GM18511 (cell line): ENCODE data around the gene ZBTB48.

Experiments
- ATAC-seq: cut with Tn5 transposase; IDR thresholded peaks from one replicate; pipeline ENCODE4 v1.9.1; 2021; ENCODE audit warnings: mild to moderate bottlenecking, moderate library complexity; ENCODE audit not compliant: unreplicated experiment

Gene ZBTB48

GRCh38 chr1:6572653-6573383 is 7.0 kb upstream of the ZBTB48 start:
- no peak for ATAC-seq

DNA sequence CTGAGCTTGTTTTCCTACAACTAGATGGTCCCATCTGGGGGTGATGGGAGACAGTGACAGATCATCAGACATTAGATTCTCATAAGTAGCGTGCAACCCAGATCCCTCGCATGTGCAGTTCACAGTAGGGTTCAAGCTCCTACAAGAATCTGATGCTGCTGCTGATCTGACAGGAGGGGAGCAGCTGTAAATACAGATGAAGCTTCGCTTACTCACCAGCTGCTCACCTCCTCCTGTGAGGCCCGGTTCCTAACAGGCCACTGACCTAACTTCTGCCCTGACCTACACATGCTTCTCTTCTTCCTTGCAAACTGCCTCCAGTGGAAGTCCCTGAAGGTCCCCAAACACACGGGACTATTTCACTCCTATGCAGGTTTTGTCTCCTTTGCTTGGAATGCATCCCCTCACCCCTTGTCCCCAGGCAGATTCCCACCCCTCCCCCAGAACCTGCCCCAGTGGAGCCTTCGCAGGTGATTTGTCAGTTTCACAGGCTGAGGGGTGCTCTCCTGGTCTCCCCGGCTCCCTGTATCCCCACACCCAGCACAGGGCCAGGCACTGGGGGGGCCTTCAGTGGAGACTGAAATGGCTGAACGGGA is 5.7 kb upstream of the ZBTB48 start:
- no peak for ATAC-seq

DNA sequence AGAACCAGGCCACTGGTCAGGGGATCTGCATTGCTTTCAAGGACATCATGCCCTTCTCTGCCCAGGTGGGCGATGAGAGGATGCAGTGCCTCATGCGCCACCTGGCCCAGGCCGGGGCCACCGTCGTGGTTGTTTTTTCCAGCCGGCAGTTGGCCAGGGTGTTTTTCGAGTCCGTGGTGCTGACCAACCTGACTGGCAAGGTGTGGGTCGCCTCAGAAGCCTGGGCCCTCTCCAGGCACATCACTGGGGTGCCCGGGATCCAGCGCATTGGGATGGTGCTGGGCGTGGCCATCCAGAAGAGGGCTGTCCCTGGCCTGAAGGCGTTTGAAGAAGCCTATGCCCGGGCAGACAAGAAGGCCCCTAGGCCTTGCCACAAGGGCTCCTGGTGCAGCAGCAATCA is 5.0 kb upstream of the ZBTB48 start:
- ATAC-seq = no peak

- no peak for ATAC-seq
Measured at GRCh38 chr1:6577831-6578525, 1.8 kb upstream of the ZBTB48 start.

GRCh38 chr1:6578624-6579373 is 995 bp upstream of the ZBTB48 start:
- ATAC-seq = no peak

DNA sequence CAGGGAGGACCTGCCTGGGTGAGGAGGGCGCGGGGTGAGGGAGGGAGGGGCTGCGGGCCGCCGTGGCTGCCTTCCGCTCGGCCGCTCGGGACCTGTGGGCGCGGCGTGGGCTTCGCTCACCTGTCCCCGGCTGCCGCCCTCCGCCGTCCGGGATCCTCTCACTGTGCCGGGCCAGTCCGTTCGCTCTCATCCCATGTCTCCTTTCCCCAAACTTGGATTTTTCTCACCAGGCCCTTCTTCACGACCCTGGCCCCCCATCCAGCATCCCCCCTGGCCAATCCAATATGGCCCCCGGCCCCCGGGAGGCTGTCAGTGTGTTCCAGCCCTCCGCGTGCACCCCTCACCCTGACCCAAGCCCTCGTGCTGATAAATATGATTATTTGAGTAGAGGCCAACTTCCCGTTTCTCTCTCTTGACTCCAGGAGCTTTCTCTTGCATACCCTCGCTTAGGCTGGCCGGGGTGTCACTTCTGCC is 362 bp downstream of the ZBTB48 start:
- ATAC-seq = peak; percentile 4

GRCh38 chr1:6580593-6581409 is 1.0 kb downstream of the ZBTB48 start:
- ATAC-seq = no peak

GRCh38 chr1:6581561-6582305 is 1.9 kb downstream of the ZBTB48 start:
- ATAC-seq = no peak

DNA sequence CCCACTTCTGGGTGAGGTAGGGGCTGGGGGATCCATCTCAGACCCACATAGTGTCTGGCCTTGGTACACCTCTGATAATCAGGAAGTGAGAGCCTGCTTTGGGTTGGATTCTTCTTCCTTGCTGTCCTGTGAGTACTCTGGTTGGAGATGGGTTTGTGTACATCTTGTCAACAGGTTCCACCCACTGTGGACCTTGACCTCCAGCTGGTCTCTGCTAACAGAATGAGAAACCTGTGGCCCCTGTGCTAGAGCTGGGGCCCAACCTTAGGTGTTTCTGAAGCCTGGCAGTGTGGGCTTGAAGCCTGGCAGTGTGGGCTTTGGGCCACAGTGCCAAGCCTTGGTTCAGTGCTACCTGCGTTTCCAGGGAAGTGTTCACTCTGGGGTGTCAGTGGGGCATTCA is 2.6 kb downstream of the ZBTB48 start:
- no peak for ATAC-seq

DNA sequence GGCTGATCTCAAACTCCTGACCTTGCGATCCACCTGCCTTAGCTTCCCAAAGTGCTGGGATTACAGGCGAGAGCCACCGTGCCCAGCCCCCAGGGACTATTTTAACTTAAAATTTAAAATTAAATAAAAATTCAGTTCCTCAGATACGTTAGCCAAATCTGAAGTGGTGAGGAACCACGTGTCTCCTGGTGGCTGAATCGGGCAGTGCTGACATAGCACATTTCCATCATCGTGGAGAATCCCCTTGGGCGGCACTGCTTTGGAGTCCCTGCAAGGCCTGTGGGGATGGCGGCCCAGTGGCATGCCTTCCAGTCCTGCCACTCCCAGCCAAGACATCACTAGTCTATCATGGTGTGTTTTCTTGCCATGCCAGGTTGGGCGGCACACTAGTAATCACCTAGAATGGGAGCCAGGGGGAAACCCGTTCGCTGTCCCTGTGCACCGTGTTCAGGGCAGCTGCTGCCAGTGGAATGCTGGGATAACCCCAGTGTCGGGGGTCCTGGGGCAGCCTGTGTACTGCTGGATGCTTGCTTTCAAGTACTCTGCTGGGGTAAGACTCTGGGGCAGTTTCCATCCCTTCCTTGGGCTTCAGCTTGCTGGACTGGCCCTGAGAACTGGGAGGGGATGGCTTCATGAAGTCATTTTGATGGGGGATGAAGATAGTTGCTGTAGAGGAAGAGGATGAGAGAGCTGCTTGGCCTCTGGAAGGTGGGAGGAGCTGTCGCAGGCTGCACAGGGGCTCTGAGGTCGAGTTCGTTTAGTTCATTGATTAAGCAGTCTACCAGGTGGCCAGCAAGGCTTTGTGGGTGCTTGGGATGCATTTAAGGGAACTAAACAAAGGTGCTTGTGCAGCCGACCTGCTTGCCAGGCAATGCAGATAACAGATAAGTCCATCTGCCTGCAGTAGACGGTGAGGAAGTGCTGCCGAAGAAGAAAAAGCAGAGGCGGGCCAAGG is 4.6 kb downstream of the ZBTB48 start:
- no peak for ATAC-seq

DNA sequence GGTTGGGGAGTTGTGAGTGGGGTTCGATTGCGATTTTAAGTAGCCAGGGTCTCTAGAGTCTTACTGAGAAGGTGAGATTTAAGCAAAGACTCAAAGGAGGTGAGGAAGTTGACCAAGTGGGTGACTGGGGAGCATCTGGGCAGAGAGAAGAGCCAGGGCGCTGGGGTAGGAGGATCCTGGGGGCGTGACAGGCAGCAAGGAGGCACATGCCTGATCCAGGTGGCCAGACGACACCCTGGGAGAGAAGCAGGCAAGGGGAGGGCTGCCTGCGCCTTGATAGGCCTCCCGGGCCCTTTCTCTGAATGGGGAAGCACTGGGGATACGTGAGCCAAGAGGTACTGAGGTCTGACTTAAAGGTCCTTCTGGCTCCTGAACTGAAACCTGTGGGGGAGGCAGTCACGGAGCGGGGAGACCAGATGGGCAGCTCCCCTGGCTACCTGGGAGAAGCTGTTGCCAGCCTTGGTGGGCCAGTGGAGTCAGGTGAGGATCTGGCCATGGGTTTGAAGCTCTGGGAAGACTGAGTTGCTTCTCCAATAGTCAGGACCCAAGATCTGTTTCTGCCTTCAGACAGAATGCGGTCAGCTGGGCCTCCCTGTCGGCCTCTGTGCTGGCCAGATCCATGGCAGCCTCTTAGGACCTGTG is 5.4 kb downstream of the ZBTB48 start:
- no peak for ATAC-seq

DNA sequence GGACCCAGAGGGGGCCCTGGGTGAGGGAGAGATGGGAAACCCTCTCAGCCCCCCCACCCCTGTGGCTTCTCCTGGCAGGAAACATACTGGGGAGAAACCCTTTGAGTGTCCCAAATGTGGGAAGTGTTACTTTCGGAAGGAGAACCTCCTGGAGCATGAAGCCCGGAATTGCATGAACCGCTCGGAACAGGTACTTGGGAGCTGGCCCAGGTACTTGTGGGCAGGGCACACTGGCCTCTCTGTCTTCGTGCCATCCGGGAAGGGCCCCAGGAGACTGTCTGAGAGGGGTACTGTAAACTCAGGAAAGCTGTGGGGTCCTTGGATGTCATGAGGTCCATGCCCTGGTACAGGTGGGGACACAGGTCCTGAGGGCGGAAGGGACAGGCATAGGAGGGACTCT is 6.0 kb downstream of the ZBTB48 start:
- no peak for ATAC-seq

- no peak for ATAC-seq
Measured at GRCh38 chr1:6586404-6586816, 6.6 kb downstream of the ZBTB48 start.

DNA sequence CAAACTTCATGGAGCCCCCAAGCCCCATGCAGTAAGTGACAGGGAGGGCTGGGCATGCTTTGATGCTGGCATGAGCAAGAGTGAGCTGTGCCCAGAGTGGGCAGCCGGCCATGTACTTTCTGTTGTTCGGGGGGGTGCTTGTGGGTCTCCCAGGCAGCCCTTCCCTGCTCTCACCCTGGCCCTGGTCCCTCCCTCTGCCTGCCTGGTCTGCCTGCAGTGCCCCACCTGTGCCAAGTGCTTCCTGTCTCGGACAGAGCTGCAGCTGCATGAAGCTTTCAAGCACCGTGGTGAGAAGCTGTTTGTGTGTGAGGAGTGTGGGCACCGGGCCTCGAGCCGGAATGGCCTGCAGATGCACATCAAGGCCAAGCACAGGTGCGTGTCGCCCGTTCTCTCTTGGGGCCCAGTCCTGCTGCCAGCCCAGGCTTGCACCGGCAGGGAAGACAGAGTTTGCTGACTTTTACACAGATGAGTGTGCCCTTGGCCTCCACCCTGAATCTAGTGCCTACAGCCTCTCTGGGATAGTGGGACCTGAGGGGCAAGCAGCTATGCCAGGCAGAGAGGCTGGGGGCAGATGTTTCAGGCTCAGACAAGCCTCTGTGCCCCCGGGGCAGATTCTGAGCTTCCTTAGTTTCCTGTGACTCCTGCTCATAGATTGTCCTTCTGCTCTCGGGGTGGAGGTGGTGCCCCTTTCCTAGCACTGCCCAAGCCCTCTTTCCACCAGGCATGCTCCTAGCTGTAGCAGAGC is 7.6 kb downstream of the ZBTB48 start:
- ATAC-seq = no peak

DNA sequence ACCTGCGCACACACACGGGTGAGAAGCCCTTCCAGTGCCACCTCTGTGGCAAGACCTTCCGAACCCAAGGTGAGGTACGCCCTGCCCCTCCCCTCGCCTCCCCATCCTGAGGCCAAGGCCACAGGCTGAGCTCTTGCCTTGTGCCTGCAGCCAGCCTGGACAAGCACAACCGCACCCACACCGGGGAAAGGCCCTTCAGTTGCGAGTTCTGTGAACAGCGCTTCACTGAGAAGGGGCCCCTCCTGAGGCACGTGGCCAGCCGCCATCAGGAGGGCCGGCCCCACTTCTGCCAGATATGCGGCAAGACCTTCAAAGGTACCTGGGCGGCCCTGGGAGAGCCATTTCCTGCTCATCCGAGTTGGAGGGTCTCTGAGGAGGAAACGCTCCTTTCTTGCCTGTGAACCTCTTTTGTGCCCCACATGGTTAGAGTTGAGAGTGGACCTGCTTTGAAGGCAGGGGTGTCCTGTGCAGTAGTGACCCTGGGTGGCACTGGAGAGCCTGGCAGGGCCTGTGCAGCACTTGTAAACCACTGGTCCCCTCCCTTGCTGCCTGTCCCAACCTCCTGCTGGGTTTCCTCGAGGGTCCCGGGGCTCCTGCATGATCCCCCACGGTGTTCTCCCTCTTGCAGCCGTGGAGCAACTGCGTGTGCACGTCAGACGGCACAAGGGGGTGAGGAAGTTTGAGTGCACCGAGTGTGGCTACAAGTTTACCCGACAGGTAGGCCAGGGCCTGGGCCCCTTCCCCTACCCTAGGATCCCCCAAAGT is 8.5 kb downstream of the ZBTB48 start:
- no peak for ATAC-seq

GRCh38 chr1:6588893-6589520 is 9.2 kb downstream of the ZBTB48 start:
- ATAC-seq = no peak
